Kidney (tissue), 14 donors: ENCODE measurements around the gene ACTMAP. TPM values are rescaled to one million over a fixed set of nuclear protein-coding genes. Genes with fewer than 3 reads are reported as not detected.
A peak's percentile ranks its signal among the peaks of the same experiment; 100 is the strongest.

ENCODE experiments used
- DNase-seq, 5 donors: peaks; one replicate each; pipeline ENCODE4 v3.0.0-alpha.2; 2013 to 2020
- FAIRE-seq: peaks from 2 replicates; lab custom pipeline; 2012; peaks lifted over from hg19 to GRCh38; lab: Jason Lieb, UNC
- H3K27ac ChIP-seq, 2 donors: one replicate each; pipeline ENCODE4 v1.7.0; 2013; ENCODE audit warnings: low read depth in 2 of 2, low read length in 2 of 2, inconsistent platforms in 1 of 2
- H3K27me3 ChIP-seq: one replicate; pipeline ENCODE4 v1.7.1; 2013; ENCODE audit warnings: low read length, inconsistent platforms; ENCODE audit not compliant: control insufficient read depth, insufficient read depth
- H3K36me3 ChIP-seq, 3 donors: one replicate each; pipeline versions ENCODE4 v1.7.0 to v1.7.1; 2013; ENCODE audit warnings: low read length in 3 of 3, control low read depth in 1 of 3, inconsistent platforms in 1 of 3; ENCODE audit not compliant: insufficient read depth in 3 of 3, control insufficient read depth in 2 of 3
- H3K4me1 ChIP-seq, 3 donors: one replicate each; pipeline versions ENCODE4 v1.7.0 to v1.7.1; 2013; ENCODE audit warnings: low read length in 3 of 3, inconsistent platforms in 1 of 3, low read depth in 1 of 3; ENCODE audit not compliant: control insufficient read depth in 2 of 3, insufficient read depth in 2 of 3
- H3K4me3 ChIP-seq, 3 donors: one replicate each; pipeline versions ENCODE4 v1.7.0 to v1.8.1; 2013; ENCODE audit warnings: low read length in 3 of 3, control low read depth in 1 of 3, inconsistent platforms in 1 of 3
- H3K9ac ChIP-seq, 3 donors: one replicate each; pipeline versions ENCODE4 v1.7.0 to v1.7.1; 2013; ENCODE audit warnings: low read length in 3 of 3, control low read depth in 1 of 3, inconsistent platforms in 1 of 3
- H3K9me3 ChIP-seq, 3 donors: one replicate each; pipeline versions ENCODE4 v1.7.0 to v1.7.1; 2013; ENCODE audit warnings: low read length in 3 of 3, control low read depth in 1 of 3, inconsistent platforms in 1 of 3; ENCODE audit not compliant: control insufficient read depth in 2 of 3, insufficient read depth in 1 of 3
- intact Hi-C: fragments of 100-400 bp; cut with DNase I; formaldehyde crosslinking; loops from one replicate; pipeline ENCODE4 v1.11.1; 2022
- polyA plus RNA-seq: library from polyadenylated mRNA; stranded (reverse); fragments of 350-450 nt; fragmentation: Illumina TruSeq; extraction: RNeasy Lipid Tissue Mini Kit (QIAGEN cat#74804); gene quantifications from one replicate; pipeline ENCODE4 v1.2.3, GENCODE V29; 2014; ENCODE audit warnings: low read depth, low replicate concordance; ENCODE audit not compliant: insufficient read depth
- total RNA-seq: library from RNA; stranded (reverse); fragmentation: NEBNext Ultra II Directional; extraction: Animal tissue kit (Norgen Biotek cat#: 25700); gene quantifications from one replicate; pipeline ENCODE4 v1.2.1, GENCODE V29; 2021
- TF ChIP-seq, protein P1 (sequence below): IDR thresholded peaks from 3 replicates; pipeline ENCODE4 v1.5.1; 2012; ENCODE audit warnings: mild to moderate bottlenecking, moderate library complexity, borderline replicate concordance; ENCODE audit not compliant: insufficient read depth; ENCODE audit errors: extremely low read depth
- donor health status: control.
- donor health status: control.
- donor health status: control.
- donor health status: control.
- donor health status: control.
- donor health status: DM: yes; HTN: yes; CAD: no.
- donor health status: Normal renal cell carcinoma (clear cell type).

Gene ACTMAP
- total and polyA plus RNA-seq, 2 donors from 2014 or later: 8.7 to 8.9 TPM

DNA sequence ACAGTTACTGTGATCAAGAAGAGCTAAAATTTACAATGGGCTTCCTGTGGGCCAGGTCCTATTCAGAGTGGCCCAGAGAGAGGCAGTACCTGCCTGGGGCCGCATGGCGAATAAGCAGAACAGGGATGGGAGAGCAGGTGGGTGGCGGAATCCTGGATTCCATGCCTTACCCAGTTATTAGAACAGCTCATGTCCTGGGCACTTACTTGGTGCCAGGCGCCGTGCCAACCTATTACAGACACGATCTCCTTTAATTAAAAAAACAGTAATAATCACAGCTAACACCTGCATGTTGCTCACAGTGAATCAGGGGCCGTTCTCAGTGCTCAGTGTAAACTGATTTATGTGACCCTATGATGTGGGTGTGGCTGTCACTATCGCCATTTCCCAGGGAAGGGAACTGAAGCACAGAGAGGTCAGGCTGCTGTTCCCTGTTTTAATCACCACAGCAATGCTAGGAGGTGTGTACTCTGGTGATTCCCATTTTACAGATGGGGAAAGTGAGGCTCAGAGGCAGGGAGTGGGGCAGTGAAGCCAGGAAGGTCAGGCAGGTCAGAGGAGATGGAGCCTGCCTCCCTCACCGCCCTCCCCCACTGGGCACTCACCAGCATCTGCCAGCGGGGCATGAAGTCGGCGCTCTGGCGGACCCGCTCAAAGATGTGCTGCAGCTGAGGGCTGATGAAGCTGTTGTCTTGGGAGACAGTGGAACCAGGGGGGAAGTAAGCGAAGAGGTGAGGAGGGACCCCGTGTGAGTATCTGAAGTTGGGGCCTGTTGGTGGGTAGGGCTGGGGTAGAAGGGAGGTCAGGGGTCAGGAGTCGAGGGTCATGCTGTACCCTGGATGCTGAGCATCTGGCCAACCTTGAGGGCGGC is 45.6 kb downstream of the ACTMAP start:
- Histone ChIP-seq H3K9ac (no peak overlapping the region), H3K27ac (no peak overlapping the region), H3K4me1 (no peaks in the 10 kb centered on the region), H3K36me3 (peaks cover 6 to 15% (median 14%) of the 10 kb centered on the region in 3 donors), H3K27me3 (no peaks in the 10 kb centered on the region), H3K9me3 (no peaks in the 10 kb centered on the region), H3K4me3 (no peak overlapping the region)
- FAIRE-seq: no peak
- intact Hi-C loops: no loop called here
- TF ChIP-seq, protein P1, sequence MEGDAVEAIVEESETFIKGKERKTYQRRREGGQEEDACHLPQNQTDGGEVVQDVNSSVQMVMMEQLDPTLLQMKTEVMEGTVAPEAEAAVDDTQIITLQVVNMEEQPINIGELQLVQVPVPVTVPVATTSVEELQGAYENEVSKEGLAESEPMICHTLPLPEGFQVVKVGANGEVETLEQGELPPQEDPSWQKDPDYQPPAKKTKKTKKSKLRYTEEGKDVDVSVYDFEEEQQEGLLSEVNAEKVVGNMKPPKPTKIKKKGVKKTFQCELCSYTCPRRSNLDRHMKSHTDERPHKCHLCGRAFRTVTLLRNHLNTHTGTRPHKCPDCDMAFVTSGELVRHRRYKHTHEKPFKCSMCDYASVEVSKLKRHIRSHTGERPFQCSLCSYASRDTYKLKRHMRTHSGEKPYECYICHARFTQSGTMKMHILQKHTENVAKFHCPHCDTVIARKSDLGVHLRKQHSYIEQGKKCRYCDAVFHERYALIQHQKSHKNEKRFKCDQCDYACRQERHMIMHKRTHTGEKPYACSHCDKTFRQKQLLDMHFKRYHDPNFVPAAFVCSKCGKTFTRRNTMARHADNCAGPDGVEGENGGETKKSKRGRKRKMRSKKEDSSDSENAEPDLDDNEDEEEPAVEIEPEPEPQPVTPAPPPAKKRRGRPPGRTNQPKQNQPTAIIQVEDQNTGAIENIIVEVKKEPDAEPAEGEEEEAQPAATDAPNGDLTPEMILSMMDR: no peak
- DNase-seq: no peak

DNA sequence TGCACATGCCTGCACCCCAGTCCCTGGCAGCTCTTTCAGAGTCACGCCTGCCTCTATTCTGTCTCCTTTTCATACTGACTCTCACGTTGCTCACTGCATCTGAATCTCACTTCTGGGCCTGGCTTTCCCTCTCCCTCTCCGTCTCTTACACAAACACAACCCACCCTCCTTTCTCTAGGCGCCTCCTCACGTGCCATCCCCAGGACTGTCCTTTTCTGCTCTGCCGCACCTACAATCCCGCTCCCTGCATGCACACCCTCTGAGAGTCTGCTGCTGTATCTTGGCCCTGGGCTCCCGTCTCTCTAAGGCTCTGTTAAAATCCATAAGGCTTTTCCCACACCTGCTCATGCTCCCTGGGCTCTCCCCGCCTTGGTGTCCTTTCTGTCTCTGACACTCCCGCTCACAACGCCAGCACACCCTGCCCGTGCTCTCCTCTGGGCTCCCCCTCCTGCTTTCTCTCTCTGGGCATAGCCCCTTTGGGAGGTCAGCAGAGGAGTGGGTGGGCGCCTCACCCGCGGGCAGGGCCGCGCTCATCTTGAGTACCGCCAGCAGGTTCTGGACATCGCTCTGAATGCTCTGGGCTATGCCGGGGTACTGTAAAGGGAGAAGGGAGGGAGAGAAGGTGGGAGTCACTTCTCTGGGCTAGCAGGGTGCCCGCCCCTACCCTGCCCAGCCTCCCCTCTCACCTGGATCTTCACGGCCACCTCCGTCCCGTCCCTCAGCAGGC is 47.1 kb downstream of the ACTMAP start:
- intact Hi-C loops: no loop called here
- Histone ChIP-seq H3K36me3 (peaks cover 6 to 18% (median 15%) of the 10 kb centered on the region in 3 donors), H3K9ac (no peak overlapping the region), H3K9me3 (no peaks in the 10 kb centered on the region), H3K27me3 (no peaks in the 10 kb centered on the region), H3K4me1 (no peaks in the 10 kb centered on the region), H3K27ac (no peak overlapping the region), H3K4me3 (no peak overlapping the region)
- TF ChIP-seq, protein P1: no peak
- FAIRE-seq (no peak), DNase-seq (peak in 2 of 5 donors; percentile 32 to 39)

DNA sequence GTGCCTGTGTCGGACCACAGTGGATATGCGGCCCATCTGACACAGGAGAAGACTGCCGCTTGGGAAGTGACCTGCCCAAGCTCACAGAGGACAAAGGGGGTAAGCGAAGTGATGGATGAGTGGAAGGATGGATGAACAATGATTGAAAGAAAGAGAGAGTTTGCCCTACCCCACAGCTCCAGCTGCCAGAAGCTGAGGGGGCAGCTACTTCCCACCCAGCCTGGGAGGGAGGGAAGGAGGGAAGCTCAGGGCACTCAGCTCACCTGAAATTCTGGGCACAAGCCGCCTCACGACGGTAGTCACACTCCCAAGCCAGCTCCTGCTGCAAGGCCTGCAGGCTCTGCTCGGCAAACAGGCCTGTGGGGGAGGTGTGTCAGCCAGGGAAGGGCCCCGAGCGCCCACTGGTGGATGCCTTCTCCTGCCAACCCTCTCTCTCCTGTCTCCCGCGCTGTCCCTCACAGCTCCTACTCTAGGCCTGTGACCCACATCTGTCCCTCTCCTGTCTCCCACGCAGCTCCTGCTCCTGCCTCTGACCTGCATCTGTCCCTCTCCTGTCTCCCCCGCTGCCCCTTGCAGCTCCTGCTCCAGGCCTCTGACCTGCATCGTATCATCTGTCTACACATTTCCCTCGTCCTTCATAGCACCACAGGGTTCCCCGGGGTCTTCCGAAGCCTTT is 47.8 kb downstream of the ACTMAP start:
- no peak for FAIRE-seq
- no peak overlapping the region for H3K27ac ChIP-seq

More for the DNA sequence above, 47.8 kb downstream of the ACTMAP start:
- H3K4me3 ChIP-seq: no peak overlapping the region
- H3K4me1 ChIP-seq: no peaks in the 10 kb centered on the region
- no peaks in the 10 kb centered on the region for H3K9me3 ChIP-seq
- peak in 4 of 5 donors; percentile 78 to 86 (median 82) for DNase-seq
- no peak overlapping the region for H3K9ac ChIP-seq
- TF ChIP-seq, protein P1: no peak
- intact Hi-C loops: no loop called here
- no peaks in the 10 kb centered on the region for H3K27me3 ChIP-seq
- H3K36me3 ChIP-seq: peaks cover 6 to 18% (median 15%) of the 10 kb centered on the region in 3 donors
